ENCODE results near the gene MIGA1. TPM values are rescaled to one million over a fixed set of nuclear protein-coding genes. Genes with fewer than 3 reads are reported as not detected.

MIGA1 gene
- total and polyA plus RNA-seq, 2 of the 13 experiments (the other 11 are each of a cell fraction or from before 2014, with no cell fraction given), result 3.8 to 6.6 TPM

DNA sequence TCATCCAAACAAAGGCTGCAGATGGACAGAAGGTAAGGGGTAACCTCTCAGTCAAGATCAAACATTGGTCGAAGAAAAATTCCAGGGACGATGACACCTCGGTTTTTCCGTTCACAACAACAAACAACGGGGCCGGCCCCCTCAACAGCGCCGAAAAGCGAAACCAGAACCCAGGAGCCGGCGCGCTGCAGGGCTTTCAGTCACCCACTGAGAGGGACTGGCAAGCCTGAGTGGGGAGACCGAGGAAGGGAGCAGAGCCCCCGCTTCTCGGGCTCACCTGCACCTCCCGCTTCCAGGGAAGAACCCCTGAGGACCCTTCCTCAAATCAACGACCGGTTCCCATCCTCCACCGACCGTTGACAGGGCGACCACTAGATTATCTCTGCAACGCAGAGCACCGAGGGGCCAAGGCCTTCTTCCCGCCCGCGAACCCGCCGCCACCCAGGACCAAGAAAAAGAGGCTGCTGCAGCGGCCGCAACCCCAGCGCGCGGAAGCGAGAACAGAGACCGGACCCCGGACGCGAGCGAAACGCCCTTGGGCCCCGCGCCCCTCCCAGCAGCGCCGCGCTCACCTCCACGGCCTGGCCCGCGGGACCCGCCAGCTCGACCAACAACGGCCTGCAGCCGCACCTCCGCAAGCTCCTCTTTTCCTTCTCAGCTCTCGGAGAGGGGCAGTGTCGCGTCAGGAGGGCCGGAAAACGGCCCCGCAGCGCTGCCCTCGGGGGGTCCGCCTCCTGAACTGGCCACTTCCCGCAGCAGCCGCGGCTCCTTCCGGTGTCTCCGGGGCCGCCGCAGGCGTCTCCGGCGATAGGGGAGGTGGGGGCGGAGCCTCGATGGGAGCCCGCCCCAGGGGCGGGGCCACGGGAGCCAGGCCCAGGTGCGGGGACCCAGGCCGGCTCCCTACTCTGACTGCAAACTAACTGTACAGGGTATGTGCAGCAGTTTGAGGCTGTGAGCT, 20.1 kb upstream of the MIGA1 start, which contains the start of gene USP33 (continued):
- TF ChIP-seq, protein P1, sequence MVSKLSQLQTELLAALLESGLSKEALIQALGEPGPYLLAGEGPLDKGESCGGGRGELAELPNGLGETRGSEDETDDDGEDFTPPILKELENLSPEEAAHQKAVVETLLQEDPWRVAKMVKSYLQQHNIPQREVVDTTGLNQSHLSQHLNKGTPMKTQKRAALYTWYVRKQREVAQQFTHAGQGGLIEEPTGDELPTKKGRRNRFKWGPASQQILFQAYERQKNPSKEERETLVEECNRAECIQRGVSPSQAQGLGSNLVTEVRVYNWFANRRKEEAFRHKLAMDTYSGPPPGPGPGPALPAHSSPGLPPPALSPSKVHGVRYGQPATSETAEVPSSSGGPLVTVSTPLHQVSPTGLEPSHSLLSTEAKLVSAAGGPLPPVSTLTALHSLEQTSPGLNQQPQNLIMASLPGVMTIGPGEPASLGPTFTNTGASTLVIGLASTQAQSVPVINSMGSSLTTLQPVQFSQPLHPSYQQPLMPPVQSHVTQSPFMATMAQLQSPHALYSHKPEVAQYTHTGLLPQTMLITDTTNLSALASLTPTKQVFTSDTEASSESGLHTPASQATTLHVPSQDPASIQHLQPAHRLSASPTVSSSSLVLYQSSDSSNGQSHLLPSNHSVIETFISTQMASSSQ (IDR thresholded peaks at IDR 0.05; ENCODE audit: low read depth), result no peak
- TF ChIP-seq, protein P1 (CRISPR knock-in tag; IDR thresholded peaks at IDR 0.05; ENCODE audit: borderline replicate concordance), result peak; percentile 55; the same call in 1 of the 2 replicates
- TF ChIP-seq, protein P2, sequence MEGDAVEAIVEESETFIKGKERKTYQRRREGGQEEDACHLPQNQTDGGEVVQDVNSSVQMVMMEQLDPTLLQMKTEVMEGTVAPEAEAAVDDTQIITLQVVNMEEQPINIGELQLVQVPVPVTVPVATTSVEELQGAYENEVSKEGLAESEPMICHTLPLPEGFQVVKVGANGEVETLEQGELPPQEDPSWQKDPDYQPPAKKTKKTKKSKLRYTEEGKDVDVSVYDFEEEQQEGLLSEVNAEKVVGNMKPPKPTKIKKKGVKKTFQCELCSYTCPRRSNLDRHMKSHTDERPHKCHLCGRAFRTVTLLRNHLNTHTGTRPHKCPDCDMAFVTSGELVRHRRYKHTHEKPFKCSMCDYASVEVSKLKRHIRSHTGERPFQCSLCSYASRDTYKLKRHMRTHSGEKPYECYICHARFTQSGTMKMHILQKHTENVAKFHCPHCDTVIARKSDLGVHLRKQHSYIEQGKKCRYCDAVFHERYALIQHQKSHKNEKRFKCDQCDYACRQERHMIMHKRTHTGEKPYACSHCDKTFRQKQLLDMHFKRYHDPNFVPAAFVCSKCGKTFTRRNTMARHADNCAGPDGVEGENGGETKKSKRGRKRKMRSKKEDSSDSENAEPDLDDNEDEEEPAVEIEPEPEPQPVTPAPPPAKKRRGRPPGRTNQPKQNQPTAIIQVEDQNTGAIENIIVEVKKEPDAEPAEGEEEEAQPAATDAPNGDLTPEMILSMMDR (CRISPR knock-in tag; IDR thresholded peaks at IDR 0.05), result 0 out of 2 replicates have a peak, but pooled peaks have one; percentile 10
- TF ChIP-seq AGO2 (optimal IDR thresholded peaks at IDR 0.05; ENCODE audit: low read depth, low read length) (peak; percentile 74), ARHGAP35 (CRISPR knock-in tag; IDR thresholded peaks at IDR 0.05; ENCODE audit: borderline replicate concordance) (peak; percentile 90), SKI (IDR thresholded peaks at IDR 0.05; ENCODE audit: partially characterized antibody) (no peak), NCOA5 (CRISPR knock-in tag; IDR thresholded peaks at IDR 0.05) (no peak), ZBTB7B (CRISPR knock-in tag; IDR thresholded peaks at IDR 0.05) (peak; percentile 80), PCBP1 (IDR thresholded peaks at IDR 0.05; ENCODE audit: borderline replicate concordance, low read depth, low read length) (no peak), FOXA3 (CRISPR knock-in tag; IDR thresholded peaks at IDR 0.05) (peak; percentile 21; the same call in 1 of the 2 replicates), RAD21 (CRISPR knock-in tag; IDR thresholded peaks at IDR 0.05) (no peak), ZNF367 (CRISPR knock-in tag; IDR thresholded peaks at IDR 0.05; ENCODE audit: borderline replicate concordance) (no peak; the same call in 1 of the 2 replicates), ZNF75D (CRISPR knock-in tag; IDR thresholded peaks at IDR 0.05; ENCODE audit: borderline replicate concordance) (no peak), MXD4 (CRISPR knock-in tag; IDR thresholded peaks at IDR 0.05) (no peak), PAX8 (CRISPR knock-in tag; IDR thresholded peaks at IDR 0.05; ENCODE audit: borderline replicate concordance) (peak; percentile 91; the same call in 1 of the 2 replicates), ZNF12 (CRISPR knock-in tag; IDR thresholded peaks at IDR 0.05) (peak; percentile 44; the same call in 1 of the 2 replicates)
- TF ChIP-seq, protein P3, sequence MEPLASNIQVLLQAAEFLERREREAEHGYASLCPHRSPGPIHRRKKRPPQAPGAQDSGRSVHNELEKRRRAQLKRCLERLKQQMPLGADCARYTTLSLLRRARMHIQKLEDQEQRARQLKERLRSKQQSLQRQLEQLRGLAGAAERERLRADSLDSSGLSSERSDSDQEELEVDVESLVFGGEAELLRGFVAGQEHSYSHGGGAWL (CRISPR knock-in tag; IDR thresholded peaks at IDR 0.05), result no peak
- TF ChIP-seq, protein P4, sequence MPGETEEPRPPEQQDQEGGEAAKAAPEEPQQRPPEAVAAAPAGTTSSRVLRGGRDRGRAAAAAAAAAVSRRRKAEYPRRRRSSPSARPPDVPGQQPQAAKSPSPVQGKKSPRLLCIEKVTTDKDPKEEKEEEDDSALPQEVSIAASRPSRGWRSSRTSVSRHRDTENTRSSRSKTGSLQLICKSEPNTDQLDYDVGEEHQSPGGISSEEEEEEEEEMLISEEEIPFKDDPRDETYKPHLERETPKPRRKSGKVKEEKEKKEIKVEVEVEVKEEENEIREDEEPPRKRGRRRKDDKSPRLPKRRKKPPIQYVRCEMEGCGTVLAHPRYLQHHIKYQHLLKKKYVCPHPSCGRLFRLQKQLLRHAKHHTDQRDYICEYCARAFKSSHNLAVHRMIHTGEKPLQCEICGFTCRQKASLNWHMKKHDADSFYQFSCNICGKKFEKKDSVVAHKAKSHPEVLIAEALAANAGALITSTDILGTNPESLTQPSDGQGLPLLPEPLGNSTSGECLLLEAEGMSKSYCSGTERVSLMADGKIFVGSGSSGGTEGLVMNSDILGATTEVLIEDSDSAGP (CRISPR knock-in tag; IDR thresholded peaks at IDR 0.05; ENCODE audit: borderline replicate concordance), result peak; percentile 85; the same call in 1 of the 2 replicates
- TF ChIP-seq, protein P5, sequence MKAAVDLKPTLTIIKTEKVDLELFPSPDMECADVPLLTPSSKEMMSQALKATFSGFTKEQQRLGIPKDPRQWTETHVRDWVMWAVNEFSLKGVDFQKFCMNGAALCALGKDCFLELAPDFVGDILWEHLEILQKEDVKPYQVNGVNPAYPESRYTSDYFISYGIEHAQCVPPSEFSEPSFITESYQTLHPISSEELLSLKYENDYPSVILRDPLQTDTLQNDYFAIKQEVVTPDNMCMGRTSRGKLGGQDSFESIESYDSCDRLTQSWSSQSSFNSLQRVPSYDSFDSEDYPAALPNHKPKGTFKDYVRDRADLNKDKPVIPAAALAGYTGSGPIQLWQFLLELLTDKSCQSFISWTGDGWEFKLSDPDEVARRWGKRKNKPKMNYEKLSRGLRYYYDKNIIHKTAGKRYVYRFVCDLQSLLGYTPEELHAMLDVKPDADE (CRISPR knock-in tag; IDR thresholded peaks at IDR 0.05), result no peak

Data from HepG2 (cell line).